Superior temporal gyrus (tissue), 1 donor: Measurements from ENCODE around the gene PRKCE.
A peak's percentile ranks its signal among the peaks of the same experiment; 100 is the strongest.

Experiments
- DNase-seq: peaks from one replicate; pipeline ENCODE4 v3.0.0-alpha.2; 2016; ENCODE audit errors: extremely low spot score

Gene PRKCE

DNA sequence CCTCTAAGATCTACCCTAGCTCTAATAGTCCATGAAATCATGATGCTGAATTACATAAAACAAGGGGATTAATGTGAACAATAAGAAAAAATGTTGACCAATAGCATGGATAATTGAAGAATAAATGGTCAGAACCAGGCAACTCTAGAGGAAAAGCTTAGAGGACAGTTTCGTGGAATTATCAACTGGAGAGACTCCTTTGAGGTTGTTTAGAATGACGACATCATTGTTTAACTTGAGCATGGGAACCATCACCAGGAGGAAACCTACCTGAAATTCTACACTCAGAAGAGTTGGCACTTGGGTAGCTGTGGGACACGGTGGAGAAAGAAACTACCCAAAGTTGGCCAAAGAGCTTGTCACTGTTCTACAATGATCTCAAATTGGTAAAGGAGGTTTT lies 466.5 kb downstream of the PRKCE start:
- DNase-seq: no peak

DNA sequence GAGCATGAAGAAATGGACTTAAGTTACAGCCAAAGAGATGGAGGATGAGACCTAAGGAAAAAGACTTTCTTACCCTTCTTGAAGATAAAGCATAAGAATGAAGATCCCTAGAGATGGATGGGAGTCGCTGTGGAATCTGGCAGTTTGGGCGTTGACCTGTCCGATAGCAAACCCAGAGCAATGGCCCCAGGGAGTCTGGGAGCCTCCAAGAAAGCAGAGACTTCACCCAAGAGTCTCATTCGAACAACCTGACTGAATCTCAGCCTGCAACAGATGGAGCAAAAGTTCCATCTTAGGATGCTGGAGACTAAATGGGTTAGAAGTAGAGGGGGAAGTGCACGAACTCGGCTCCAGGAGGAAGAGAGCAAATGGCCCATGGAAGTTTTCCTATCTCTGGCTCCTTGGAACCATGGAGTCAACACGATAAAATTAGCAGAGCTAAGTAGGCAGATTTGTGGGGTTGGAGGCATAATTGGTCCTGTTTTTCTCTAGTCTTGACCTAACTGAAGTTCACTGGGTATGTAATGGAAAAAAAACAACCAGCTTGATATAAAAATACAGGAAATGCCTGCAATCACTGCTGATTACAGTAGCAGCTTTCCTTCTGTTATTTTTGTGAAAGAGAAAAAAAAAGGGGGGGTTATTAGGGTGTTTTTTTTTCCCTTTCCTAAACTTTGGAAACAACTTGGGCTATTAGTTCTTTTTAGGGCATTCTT lies 467.3 kb downstream of the PRKCE start:
- DNase-seq: no peak

GRCh38 chr2:46119453-46119852 lies 468.0 kb downstream of the PRKCE start:
- no peak for DNase-seq

DNA sequence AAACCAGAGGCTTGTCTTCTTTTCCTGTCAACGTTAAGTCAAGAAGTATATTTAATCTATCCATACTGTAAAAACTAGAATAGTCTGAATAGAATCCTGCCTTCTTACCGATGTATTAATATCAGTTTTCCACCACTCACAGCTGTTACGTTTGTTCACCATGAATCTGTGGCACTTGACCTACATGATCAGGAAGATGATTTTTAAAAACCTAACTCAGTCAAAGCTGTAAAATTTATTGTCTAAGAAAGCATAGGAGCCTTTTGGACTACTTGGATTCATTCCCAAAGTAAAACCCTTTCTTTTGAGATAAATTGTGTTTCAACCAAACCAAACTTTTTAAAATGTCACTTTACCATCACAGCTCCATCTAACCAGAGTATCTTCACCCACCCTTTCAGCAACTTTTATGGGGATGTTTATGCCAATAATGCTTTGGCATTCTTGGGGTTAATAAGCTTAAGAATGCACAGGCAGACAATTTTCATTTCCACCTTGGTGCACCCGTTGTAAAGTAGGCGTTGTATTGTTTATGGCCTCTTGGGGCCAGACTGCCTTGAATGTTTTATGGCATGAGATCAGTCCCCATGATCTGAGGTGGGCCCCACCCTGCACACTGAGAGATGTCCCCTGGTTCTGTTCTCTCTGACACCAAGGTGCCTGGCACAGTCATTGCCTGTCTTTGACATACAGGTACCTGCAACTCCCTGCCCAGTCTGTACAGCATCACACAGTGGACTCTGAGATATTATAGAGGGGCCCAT lies 469.5 kb downstream of the PRKCE start:
- no peak for DNase-seq

- DNase-seq: no peak
These were observed 471.0 kb downstream of the PRKCE start for GRCh38 chr2:46122318-46122976.

DNA sequence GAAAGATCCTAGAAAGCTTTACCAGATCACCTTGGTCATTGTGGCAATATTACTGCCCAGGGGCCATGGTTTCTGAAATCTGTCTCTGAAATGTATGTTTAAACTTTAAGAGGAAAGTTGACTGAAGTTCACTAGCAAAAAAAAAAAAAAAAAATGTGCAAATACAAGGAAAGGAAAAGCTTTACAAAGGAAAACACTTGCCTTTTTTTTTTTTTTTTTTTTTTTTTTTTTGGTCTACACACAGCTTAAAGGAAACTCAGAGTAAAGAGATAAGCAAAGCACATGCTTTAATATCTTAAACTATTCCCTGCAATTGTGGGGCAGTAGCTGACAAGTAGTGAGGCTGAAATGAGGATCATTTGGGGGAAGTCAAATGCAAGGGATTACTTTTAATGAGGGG lies 471.5 kb downstream of the PRKCE start:
- DNase-seq: no peak

DNA sequence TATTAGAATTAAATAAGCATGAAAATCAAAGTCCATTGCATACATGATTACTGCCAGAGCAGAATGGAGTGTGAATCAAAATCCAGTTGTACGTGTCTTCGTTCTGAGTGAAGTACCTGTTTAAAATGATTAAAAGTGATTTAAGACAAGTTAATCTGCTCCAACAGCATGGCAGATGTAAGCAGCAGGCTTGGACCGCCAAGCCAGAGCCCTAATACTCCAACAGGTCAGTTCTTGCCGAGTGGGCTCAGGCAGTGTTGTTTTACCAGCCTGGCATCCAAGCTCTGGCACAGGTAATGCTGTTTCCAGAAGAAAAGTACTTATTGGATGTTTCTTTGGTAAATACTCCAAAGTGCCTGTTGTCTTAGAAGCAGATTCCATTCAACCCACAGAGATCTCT lies 474.3 kb downstream of the PRKCE start:
- no peak for DNase-seq

DNA sequence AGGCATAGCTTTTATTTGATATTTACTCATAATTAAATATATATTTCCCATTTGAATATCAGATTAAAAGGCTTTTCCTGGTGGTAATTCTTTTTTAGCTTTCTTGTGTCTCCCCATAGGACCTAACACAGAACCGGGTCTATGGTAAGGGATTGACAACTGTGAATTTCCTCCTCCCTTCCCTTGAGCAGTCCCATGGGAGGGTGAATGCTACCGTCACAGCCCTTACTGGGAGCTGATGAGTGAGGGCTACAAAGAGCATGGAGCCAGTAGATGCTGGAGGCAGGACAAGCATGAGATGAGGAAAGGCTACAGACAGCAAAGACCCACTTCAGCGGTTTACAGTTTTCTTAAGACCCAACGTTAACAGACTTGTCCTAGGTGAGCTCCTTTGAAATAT lies 475.1 kb downstream of the PRKCE start:
- DNase-seq: no peak

- DNase-seq: no peak
These were observed 475.7 kb downstream of the PRKCE start for GRCh38 chr2:46127176-46127575.

DNA sequence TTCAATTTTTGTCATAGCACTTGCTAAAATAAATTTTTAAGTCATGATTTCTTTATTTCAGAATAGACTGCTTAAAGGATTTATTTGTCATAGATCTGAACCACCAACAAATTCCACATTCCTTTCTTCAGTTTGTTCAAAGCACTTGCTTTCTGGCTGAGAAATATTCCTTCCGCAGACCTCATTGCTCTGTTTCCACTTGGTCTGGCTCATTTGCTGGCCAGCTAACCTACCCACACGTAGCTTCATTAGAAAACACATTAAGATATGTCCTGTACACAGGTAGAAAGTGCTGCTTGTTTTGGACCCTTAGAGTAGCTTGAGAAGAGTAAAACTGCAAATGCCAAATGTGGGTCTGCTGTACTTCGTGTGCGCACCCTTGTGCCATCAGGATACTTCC lies 479.0 kb downstream of the PRKCE start:
- DNase-seq: no peak

DNA sequence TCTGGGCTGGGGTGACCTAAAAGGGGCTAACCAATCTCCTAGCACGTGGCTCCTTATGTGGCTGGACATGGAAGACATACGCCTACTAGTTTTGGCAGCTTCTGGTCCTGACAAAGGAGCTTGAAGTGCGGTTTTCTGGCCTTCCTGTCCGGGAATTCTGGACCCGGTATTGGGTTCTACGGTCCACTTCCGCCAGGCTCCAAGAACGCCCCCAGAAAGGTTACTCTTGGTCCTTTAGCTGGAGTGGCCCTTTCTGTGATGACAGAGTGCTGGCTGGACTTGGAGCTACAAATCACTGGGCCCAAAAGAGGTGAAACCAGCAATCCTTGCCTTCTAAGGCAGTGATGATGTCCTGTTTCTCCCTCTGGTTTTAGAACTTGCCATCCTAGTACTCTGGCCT lies 481.5 kb downstream of the PRKCE start:
- DNase-seq: no peak

DNA sequence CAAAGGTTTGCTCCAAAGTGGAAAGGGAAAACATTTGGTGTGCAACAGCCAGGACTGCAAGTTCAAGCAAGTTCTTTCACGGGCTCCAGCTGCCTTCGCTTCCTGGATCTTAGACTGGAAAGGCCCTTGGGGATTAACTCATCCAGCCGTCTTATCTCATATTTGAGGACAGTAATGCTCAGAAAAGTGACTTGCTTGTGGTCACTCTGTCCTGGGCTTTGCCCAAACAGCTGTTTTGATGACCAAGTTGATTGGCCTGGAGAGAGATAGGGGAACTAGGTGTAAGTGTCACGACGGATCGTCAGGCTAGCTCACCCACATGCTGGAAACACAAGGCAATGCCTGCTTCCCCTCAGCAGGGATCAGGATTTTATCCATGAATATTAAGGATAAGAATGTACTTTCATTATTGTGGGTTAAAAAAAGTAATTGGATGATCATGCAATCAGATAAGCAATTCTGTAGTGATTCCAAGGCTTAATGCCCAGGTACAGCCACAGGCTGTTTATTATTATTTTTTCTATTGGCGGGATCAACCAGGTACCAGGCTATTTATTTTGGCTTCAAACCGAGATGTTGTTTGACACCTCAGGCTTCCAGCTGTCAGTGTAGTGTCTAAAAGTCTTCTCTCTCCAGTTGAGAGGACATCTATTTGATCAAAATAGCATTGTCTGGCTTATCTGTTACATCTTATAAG lies 483.2 kb downstream of the PRKCE start:
- no peak for DNase-seq

GRCh38 chr2:46135228-46135855 lies 483.9 kb downstream of the PRKCE start:
- no peak for DNase-seq

DNA sequence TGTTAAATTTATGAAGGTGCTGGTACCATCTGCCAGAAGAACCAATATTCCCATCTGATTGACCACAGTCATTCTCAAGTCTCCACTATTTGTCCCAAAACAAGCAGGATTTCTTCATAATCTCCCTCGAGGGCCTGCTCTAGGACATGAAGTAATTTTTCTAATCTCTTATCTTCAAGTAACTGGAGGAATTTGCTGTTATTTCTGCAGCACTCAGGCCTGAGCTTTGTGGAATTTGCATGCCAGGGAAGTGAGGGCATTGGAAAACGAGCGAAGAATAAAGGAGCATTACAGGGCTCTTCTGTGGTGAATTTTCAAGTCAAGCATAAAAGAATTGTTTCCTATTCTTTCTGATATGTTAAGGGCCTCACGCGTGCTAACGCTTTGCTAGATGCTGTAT lies 484.5 kb downstream of the PRKCE start:
- no peak for DNase-seq

- DNase-seq: no peak
These were observed 485.0 kb downstream of the PRKCE start for GRCh38 chr2:46136481-46136880.

DNA sequence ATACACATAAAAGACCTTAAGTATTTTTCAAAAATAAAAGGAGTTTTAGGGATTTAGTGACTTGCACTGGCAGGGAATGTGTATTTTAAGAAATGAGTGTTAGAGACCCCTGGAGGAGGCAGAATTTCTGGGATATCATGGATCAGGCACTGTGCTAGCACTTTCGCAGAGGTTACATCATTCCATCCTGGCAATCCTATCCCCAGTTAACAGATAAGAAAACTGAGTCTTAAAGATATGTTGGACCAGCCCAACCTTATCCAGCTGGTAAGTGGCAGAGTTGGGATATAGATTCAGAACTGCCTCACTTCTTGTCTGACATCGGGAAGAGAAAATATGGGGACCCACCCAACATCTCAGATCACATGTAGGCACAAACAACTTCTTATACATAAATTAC lies 485.5 kb downstream of the PRKCE start:
- DNase-seq: no peak

DNA sequence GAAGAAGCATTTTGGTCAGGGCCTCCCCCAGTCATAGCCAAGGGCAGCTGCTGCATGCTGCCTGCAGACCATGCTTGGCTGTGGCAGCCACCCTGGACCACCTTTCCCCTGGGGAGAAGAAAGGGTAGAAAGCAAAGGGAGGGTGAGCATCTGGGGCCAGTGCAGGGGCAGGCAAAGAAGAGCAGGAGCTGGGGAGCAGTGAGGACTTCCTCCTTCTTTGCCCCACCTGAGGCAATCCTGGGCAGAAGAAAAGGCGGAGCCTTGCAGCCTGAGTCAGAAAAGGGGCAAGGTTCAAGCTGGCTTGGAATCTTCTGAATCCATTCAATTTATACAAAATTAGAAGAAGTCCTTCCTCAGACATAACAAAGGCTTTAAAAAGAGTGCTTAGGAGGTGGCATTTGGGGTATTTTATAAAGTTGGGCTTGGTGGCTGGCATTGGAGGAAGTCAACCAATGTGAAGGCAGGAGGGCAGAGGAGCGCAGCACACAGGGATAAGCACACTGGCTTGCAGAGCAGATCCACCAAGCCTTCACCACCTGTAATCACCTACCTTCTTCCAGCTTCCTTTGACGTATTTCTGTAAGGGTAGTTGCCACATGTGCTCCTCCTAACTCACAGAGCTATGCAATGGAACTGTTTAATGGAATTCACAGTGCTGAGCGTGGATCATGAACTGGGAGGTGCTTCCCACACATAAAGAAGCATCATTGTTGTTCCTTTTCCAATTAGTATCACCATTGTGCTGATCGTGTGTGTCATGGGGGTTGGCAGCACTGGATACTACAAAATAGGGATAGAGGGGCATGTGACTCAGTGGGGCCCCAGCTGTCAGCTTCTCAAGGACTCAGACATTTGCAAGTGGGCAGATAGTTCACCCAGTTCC lies 491.3 kb downstream of the PRKCE start:
- DNase-seq: peak; percentile 21

- no peak for DNase-seq
These were observed 492.1 kb downstream of the PRKCE start for GRCh38 chr2:46143429-46144132.

DNA sequence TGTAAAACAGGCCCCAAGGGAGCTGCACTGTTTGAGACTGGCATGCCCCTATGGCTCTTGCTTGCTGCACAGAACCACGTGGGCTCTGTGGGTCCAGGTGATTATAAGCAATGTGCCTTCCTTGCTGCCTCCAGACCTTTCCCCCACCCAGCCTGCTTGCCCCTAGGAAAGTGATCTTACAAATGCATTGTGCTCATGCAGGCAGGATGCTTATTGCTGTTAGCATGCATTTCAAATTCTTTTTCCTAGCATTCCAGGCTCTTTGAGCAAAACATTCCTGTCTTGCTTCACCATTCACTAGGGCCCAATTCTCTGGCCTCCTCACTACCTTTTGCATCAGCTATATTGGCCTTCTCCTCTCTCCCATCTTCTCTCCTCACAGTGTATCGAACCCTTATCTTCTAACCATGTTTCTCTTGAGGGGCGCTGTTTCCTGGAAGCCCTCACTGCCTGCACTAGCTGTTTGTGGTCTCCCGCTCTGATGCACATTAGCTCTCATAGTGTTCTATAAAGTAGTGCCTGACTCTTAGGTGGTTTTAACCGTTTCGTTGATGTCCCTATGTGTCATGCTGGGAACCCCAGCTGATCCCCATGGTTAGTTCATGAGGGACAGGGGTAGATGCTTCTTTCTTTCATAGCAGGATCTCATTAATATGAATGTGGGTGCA lies 492.8 kb downstream of the PRKCE start:
- DNase-seq: no peak

- no peak for DNase-seq
These were observed 493.5 kb downstream of the PRKCE start for GRCh38 chr2:46145017-46145416.
